ENCODE data around the gene SOS2. TPM values are rescaled to one million over a fixed set of nuclear protein-coding genes. Genes with fewer than 3 reads are reported as not detected.

The SOS2 gene
- total RNA-seq, 1 donor from 2014 or later, result 38.8 TPM

DNA sequence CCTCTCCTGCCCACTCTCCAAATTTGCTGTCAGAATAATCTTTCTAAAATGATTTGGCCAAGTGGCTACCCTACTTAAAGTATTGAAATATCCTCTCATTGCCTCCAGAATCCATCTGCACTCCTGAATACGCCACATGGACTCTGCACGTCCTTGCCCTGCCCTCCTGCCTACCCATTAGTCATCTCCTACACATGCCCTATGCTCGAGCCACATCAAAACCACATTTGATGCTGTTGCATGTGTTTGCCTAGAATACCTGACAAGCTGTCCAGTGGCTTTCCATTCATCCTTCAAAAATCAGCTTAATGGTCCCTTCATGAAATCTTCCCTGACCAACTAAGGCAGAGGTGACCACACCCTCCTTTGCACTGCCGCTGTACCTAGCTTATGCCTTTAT lies 132.0 kb downstream of the SOS2 start:
- intact Hi-C loops (cut with DNase I), result no loop called here
- no peaks in the 10 kb centered on the region for H3K4me1 ChIP-seq
- TF ChIP-seq, protein P1, sequence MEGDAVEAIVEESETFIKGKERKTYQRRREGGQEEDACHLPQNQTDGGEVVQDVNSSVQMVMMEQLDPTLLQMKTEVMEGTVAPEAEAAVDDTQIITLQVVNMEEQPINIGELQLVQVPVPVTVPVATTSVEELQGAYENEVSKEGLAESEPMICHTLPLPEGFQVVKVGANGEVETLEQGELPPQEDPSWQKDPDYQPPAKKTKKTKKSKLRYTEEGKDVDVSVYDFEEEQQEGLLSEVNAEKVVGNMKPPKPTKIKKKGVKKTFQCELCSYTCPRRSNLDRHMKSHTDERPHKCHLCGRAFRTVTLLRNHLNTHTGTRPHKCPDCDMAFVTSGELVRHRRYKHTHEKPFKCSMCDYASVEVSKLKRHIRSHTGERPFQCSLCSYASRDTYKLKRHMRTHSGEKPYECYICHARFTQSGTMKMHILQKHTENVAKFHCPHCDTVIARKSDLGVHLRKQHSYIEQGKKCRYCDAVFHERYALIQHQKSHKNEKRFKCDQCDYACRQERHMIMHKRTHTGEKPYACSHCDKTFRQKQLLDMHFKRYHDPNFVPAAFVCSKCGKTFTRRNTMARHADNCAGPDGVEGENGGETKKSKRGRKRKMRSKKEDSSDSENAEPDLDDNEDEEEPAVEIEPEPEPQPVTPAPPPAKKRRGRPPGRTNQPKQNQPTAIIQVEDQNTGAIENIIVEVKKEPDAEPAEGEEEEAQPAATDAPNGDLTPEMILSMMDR (IDR thresholded peaks at IDR 0.05), result no peak
- DNase-seq (no peak), ATAC-seq (no peak)
- H3K4me3 ChIP-seq, result no peak overlapping the region
- no peaks in the 10 kb centered on the region for H3K9me3 ChIP-seq
- no peak overlapping the region for H3K27ac ChIP-seq
- H3K36me3 ChIP-seq, result no peaks in the 10 kb centered on the region
- no peaks in the 10 kb centered on the region for H3K27me3 ChIP-seq (ENCODE audit: low read depth)

DNA sequence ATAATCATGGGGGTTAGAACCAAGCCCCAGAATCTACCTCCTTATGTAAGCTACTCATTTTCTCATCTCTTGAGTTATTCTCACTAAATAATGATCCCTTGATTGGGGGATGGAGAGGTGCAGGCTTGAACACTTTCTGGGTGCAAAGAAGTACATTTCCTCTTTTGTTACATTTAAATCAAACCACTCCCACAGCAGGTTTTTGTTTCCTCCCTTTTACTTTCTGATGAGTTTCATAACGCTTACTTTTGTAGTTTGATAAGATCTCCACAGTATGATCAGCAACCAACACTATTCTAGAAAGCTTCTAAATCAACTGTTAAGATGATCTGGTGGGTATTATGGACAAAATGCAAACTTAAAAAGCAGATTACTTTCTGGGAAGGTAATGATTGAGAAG lies 135.5 kb downstream of the SOS2 start:
- intact Hi-C loops (cut with DNase I), result no loop called here
- Histone ChIP-seq H3K4me1 (no peaks in the 10 kb centered on the region), H3K4me3 (no peak overlapping the region), H3K9me3 (no peaks in the 10 kb centered on the region), H3K27ac (no peak overlapping the region), H3K27me3 (ENCODE audit: low read depth) (no peaks in the 10 kb centered on the region), H3K36me3 (no peaks in the 10 kb centered on the region)
- DNase-seq (no peak), ATAC-seq (no peak)
- TF ChIP-seq, protein P1 (IDR thresholded peaks at IDR 0.05), result no peak

DNA sequence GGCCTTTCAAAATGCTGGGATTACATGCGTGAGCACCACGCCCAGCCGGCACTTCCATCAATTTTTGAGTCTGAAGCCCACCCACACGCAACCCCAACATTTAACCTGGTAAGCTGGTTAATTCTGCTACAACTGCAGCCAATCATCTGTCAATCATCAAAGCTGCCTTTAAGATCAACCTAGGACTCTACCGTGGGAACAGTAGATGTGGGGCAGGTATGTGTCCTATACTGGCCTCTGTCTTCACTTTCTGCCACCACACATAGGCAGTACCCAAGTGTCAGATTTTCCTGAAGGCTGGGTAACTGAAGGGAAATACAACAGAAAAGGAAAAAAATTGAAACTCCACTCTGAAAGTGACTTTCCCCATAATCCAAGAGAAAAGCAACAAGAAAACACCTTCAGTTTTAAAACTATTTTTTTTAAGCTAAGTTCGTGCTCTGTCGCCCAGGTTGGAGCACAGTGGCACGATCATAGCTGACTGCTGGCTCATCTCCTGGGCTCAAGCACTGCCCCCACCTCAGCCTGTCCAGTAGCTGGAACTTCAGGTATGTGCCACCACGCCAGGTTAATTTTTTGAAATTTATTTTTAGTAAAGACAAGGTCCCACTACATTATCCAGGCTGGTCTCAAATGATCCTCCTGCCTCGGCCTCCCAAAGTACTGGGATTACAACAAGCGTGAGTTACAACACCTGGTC lies 137.2 kb downstream of the SOS2 start:
- Histone ChIP-seq H3K36me3 (no peaks in the 10 kb centered on the region), H3K27me3 (ENCODE audit: low read depth) (no peaks in the 10 kb centered on the region), H3K4me1 (no peaks in the 10 kb centered on the region), H3K4me3 (no peak overlapping the region), H3K9me3 (no peaks in the 10 kb centered on the region), H3K27ac (no peak overlapping the region)
- TF ChIP-seq, protein P1 (IDR thresholded peaks at IDR 0.05), result no peak
- intact Hi-C loops (cut with DNase I), result no loop called here
- ATAC-seq (no peak), DNase-seq (no peak)

DNA sequence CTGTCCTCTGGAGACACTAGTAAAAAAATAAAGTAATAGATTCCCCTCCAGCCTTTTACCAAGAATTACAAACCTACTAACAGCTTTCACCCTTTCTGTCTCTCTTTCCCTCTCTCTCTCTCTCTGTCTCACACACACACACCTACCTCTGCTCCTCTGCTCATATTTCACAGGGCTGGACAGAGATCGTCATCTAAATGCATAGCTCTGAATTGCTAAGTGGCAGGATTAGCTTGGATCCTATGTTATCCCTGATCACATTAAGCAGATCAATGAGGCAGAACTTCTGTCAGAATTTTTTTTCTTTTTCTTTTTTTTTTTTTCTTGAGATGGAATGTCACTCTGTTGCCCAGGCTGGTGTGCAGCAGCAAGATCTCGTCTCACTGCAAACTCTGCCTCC lies 137.9 kb downstream of the SOS2 start:
- ATAC-seq, result no peak
- H3K9me3 ChIP-seq, result no peaks in the 10 kb centered on the region
- H3K27ac ChIP-seq, result no peak overlapping the region
- H3K36me3 ChIP-seq, result no peaks in the 10 kb centered on the region
- DNase-seq, result no peak
- no peak overlapping the region for H3K4me3 ChIP-seq
- TF ChIP-seq, protein P1 (IDR thresholded peaks at IDR 0.05), result no peak
- no peaks in the 10 kb centered on the region for H3K4me1 ChIP-seq
- intact Hi-C loops (cut with DNase I), result no loop called here
- no peaks in the 10 kb centered on the region for H3K27me3 ChIP-seq (ENCODE audit: low read depth)

DNA sequence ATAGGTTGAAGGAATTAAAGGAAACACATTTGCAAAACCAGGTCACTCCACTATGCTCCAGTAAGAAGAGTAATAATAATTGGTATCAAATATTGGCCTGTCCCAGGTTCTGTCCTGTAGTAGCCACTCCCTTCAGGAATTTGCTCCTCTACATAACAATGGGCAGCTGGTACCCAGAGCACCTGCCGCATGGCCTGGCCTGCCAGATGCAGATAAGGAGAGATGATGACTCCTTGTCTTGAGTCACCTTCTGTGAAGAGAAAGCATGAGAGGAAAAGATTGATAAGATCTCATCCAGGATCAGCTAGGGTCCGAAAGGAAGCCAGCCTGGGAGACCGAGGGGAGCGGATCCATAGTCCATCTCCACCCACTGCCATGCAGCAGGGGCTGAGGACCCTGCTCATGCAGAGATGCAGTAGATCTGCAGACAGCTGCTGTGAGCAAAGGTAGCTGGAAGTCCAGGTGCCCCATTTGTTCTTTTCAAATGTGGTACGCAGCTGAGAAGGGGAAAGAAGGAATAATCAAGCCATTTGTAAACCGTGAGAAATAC lies 139.3 kb downstream of the SOS2 start:
- Histone ChIP-seq H3K27me3 (ENCODE audit: low read depth) (no peaks in the 10 kb centered on the region), H3K36me3 (no peaks in the 10 kb centered on the region), H3K9me3 (no peaks in the 10 kb centered on the region), H3K4me3 (no peak overlapping the region), H3K4me1 (no peaks in the 10 kb centered on the region), H3K27ac (no peak overlapping the region)
- ATAC-seq, result no peak
- no peak for DNase-seq
- intact Hi-C loops (cut with DNase I), result no loop called here
- TF ChIP-seq, protein P1 (IDR thresholded peaks at IDR 0.05), result no peak
